HepG2 (cell line): Measurements from ENCODE around the gene FOXA1. TPM values are rescaled to one million over a fixed set of nuclear protein-coding genes. Genes with fewer than 3 reads are reported as not detected.

ENCODE experiments used
- ARID5B ChIP-seq: IDR thresholded peaks from 2 replicates; pipeline ENCODE4 v1.4.0; 2020; ENCODE audit warnings: mild to moderate bottlenecking, missing genetic modification reagents
- ASH2L ChIP-seq: fragments of 300-600, 200-600 bp; sonication (generic); IDR thresholded peaks from 2 replicates; pipeline ENCODE4 v1.7.0; 2017; ENCODE audit warnings: low read depth, mild to moderate bottlenecking, moderate library complexity, mixed read lengths, low read length; ENCODE audit not compliant: insufficient read length
- CHCHD3 ChIP-seq: sonication (generic); formaldehyde crosslinking; IDR thresholded peaks from 2 replicates; pipeline ENCODE4 v1.8.0; 2022; ENCODE audit warnings: mild to moderate bottlenecking, missing genetic modification reagents, moderate library complexity
- GABPA ChIP-seq, 2 experiments: IDR thresholded peaks; 2 replicates each; pipeline ENCODE4 v1.6.1; 2011 to 2016; ENCODE audit warnings: low read depth in 2 of 2, low read length in 1 of 2, missing biosample characterization in 1 of 2, missing genetic modification characterization in 1 of 2
- HDAC6 ChIP-seq: fragments of 200-600 bp; sonication (generic); IDR thresholded peaks from 2 replicates; pipeline ENCODE4 v1.7.0; 2017; ENCODE audit warnings: mild to moderate bottlenecking, antibody characterized with exemption, low read length, low read depth
- HES4 ChIP-seq: sonication (generic); formaldehyde crosslinking; IDR thresholded peaks from 2 replicates; pipeline ENCODE4 v1.9.0; 2021; ENCODE audit warnings: mild to moderate bottlenecking, missing genetic modification reagents, borderline replicate concordance
- KDM6A ChIP-seq: IDR thresholded peaks from 2 replicates; pipeline ENCODE4 v1.6.1; 2016; ENCODE audit warnings: low read depth
- MAFF ChIP-seq: IDR thresholded peaks from 2 replicates; pipeline ENCODE4 v1.6.1; 2011; ENCODE audit warnings: low read depth, low read length, improper control_type of control experiment
- RARA ChIP-seq: IDR thresholded peaks from 2 replicates; pipeline ENCODE4 v1.6.1; 2016; ENCODE audit warnings: missing genetic modification reagents, missing compliant biosample characterization
- RCOR2 ChIP-seq: IDR thresholded peaks from 2 replicates; pipeline ENCODE4 v1.6.1; 2016; ENCODE audit warnings: missing biosample characterization, missing genetic modification reagents
- REPIN1 ChIP-seq: sonication (generic); formaldehyde crosslinking; IDR thresholded peaks from 2 replicates; pipeline ENCODE4 v1.8.0; 2022; ENCODE audit warnings: missing genetic modification reagents, low read depth, mild to moderate bottlenecking, borderline replicate concordance
- SIX4 ChIP-seq: sonication (generic); formaldehyde crosslinking; IDR thresholded peaks from 2 replicates; pipeline ENCODE4 v1.4.0; 2020; ENCODE audit warnings: missing genetic modification reagents
- SMAD1 ChIP-seq: sonication (generic); formaldehyde crosslinking; IDR thresholded peaks from 2 replicates; pipeline ENCODE4 v1.4.0; 2020; ENCODE audit warnings: missing genetic modification reagents, low read depth, mild to moderate bottlenecking, borderline replicate concordance
- SMAD9 ChIP-seq: sonication (generic); formaldehyde crosslinking; IDR thresholded peaks from 2 replicates; pipeline ENCODE4 v1.5.1; 2020; ENCODE audit warnings: mild to moderate bottlenecking, missing genetic modification reagents
- SP5 ChIP-seq: IDR thresholded peaks from 2 replicates; pipeline ENCODE4 v1.6.1; 2016; ENCODE audit warnings: low read depth, borderline replicate concordance
- ZNF230 ChIP-seq: sonication (generic); formaldehyde crosslinking; IDR thresholded peaks from 2 replicates; pipeline ENCODE4 v1.4.0; 2020; ENCODE audit warnings: mild to moderate bottlenecking, missing genetic modification reagents
- ZNF451 ChIP-seq: sonication (generic); formaldehyde crosslinking; IDR thresholded peaks from 2 replicates; pipeline ENCODE4 v1.5.0; 2020; ENCODE audit warnings: mild to moderate bottlenecking, missing genetic modification reagents
- ZSCAN25 ChIP-seq: sonication (generic); formaldehyde crosslinking; IDR thresholded peaks from 2 replicates; pipeline ENCODE4 v1.8.0; 2022; ENCODE audit warnings: mild to moderate bottlenecking, missing genetic modification reagents
- polyA plus RNA-seq, 8 experiments: library from polyadenylated mRNA; depleted of rRNA in 3 of 8; stranded (reverse) in 7 of 8; unstranded in 1 of 8; fragments of >200 nt; fragmentation: Illumina TruSeq in 4 of 8; extraction: Trizol in 4 of 8; gene quantifications; 2 replicates each; pipeline versions ENCODE4 v1.2.1 to v1.2.3, GENCODE V29; 2011 to 2016; ENCODE audit warnings: low read depth in 4 of 8, missing spikeins in 1 of 8, mixed read lengths in 1 of 8; ENCODE audit not compliant: insufficient read depth in 1 of 8
- total RNA-seq, 5 experiments: library from RNA; depleted of rRNA; stranded (reverse); fragments of >200 nt; fragmentation: Illumina TruSeq; extraction: Trizol; gene quantifications; 2 replicates each; pipeline ENCODE4 v1.2.3, GENCODE V29; 2016; ENCODE audit warnings: low read depth in 1 of 5
- TF ChIP-seq, protein P1 (sequence below): sonication (generic); formaldehyde crosslinking; IDR thresholded peaks from 2 replicates; pipeline ENCODE4 v1.4.0; 2020; ENCODE audit warnings: missing genetic modification reagents
- TF ChIP-seq, protein P2 (sequence below): sonication (generic); formaldehyde crosslinking; IDR thresholded peaks from 2 replicates; pipeline ENCODE4 v1.5.1; 2020; ENCODE audit warnings: missing genetic modification reagents, mild to moderate bottlenecking, borderline replicate concordance
- TF ChIP-seq, protein P3 (sequence below): IDR thresholded peaks from 2 replicates; pipeline ENCODE4 v1.6.1; 2016; ENCODE audit warnings: low read depth

Gene FOXA1
- total and polyA plus RNA-seq, 2 of the 13 experiments (the other 11 are each of a cell fraction or from before 2014, with no cell fraction given): 43.4 to 58.6 TPM

DNA sequence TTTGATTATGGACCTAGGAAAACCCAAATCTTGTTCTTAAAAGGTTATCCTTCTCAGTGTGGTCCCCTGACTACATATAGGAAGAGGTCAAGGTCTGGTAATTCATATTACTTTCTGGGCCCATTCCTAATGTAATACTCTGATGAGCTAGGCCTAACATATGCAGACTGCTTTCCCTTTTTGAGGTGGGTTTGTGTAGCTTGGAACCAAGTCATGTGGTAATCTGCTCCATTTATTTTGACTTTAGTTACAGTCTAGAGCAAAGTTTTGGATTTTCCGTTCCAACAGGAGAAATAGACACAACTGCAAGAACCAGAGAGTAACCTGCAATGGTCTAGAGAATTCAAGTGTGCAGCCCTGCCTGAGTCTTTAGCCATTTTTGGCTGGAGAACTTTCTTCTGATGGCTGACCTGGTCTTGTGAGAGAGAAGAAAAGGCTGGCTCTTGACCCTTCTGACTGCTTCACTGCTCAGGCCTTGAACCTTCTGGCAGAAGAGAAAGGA is 22.9 kb upstream of the FOXA1 start (continued):
- TF ChIP-seq, protein P1, sequence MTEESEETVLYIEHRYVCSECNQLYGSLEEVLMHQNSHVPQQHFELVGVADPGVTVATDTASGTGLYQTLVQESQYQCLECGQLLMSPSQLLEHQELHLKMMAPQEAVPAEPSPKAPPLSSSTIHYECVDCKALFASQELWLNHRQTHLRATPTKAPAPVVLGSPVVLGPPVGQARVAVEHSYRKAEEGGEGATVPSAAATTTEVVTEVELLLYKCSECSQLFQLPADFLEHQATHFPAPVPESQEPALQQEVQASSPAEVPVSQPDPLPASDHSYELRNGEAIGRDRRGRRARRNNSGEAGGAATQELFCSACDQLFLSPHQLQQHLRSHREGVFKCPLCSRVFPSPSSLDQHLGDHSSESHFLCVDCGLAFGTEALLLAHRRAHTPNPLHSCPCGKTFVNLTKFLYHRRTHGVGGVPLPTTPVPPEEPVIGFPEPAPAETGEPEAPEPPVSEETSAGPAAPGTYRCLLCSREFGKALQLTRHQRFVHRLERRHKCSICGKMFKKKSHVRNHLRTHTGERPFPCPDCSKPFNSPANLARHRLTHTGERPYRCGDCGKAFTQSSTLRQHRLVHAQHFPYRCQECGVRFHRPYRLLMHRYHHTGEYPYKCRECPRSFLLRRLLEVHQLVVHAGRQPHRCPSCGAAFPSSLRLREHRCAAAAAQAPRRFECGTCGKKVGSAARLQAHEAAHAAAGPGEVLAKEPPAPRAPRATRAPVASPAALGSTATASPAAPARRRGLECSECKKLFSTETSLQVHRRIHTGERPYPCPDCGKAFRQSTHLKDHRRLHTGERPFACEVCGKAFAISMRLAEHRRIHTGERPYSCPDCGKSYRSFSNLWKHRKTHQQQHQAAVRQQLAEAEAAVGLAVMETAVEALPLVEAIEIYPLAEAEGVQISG (CRISPR knock-in tag): no peak
- TF ChIP-seq MAFF (no peak), HES4 (CRISPR knock-in tag) (no peak), SMAD1 (no peak), ZNF230 (CRISPR knock-in tag) (no peak), SIX4 (no peak), RARA (no peak), REPIN1 (CRISPR knock-in tag) (no peak), ZNF451 (CRISPR knock-in tag) (no peak), GABPA (IDR thresholded peaks at IDR 0.05; ENCODE audit: low read depth, low read length) (no peak), GABPA (CRISPR knock-in tag; IDR thresholded peaks at IDR 0.05; ENCODE audit: low read depth) (no peak), ZSCAN25 (0 out of 2 replicates have a peak, but pooled peaks have one; percentile 33), CHCHD3 (CRISPR knock-in tag) (no peak), ASH2L (peak; percentile 6), ARID5B (CRISPR knock-in tag) (0 out of 2 replicates have a peak, but pooled peaks have one; percentile 19), RCOR2 (CRISPR knock-in tag) (no peak), SP5 (CRISPR knock-in tag) (no peak), KDM6A (CRISPR knock-in tag) (no peak), HDAC6 (no peak), SMAD9 (CRISPR knock-in tag) (0 out of 2 replicates have a peak, but pooled peaks have one; percentile 67)
- TF ChIP-seq, protein P2, sequence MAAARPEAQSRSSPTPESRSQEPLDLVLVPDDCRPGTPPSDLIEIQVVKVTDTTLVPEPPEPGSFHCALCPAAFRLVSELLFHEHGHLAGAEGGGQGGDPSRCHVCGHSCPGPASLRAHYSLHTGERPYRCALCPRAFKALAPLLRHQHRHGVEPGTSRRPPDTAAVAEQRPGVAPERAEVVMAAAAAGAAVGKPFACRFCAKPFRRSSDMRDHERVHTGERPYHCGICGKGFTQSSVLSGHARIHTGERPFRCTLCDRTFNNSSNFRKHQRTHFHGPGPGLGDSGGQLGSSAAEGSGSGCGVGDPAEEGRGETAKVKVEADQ (CRISPR knock-in tag): peak; percentile 70; the same call in 1 of the 2 replicates
- TF ChIP-seq, protein P3, sequence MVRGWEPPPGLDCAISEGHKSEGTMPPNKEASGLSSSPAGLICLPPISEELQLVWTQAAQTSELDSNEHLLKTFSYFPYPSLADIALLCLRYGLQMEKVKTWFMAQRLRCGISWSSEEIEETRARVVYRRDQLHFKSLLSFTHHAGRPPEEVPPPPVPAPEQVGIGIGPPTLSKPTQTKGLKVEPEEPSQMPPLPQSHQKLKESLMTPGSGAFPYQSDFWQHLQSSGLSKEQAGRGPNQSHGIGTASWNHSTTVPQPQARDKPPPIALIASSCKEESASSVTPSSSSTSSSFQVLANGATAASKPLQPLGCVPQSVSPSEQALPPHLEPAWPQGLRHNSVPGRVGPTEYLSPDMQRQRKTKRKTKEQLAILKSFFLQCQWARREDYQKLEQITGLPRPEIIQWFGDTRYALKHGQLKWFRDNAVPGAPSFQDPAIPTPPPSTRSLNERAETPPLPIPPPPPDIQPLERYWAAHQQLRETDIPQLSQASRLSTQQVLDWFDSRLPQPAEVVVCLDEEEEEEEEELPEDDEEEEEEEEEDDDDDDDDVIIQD: no peak
